Lower lobe of right lung (tissue), 2 donors: Measurements from ENCODE around the gene MTG1. TPM values are rescaled to one million over a fixed set of nuclear protein-coding genes. Genes with fewer than 3 reads are reported as not detected.

Source experiments
- ATAC-seq, 2 donors: fragments of 200-7000 bp; cut with Tn5 transposase; one replicate each; pipeline ENCODE4 v1.9.1; 2020 to 2022; ENCODE audit warnings: mild to moderate bottlenecking in 2 of 2, moderate library complexity in 2 of 2
- DNase-seq: peaks from one replicate; pipeline ENCODE4 v3.0.0-alpha.2; 2020
- H3K27ac ChIP-seq: fragments of 200-600 bp; one replicate; pipeline ENCODE4 v1.8.0; 2022
- H3K27me3 ChIP-seq: fragments of 200-600 bp; one replicate; pipeline ENCODE4 v1.8.0; 2022; ENCODE audit warnings: low read depth
- H3K36me3 ChIP-seq: fragments of 200-600 bp; one replicate; pipeline ENCODE4 v1.8.0; 2022; ENCODE audit warnings: mild to moderate bottlenecking
- H3K4me1 ChIP-seq: fragments of 200-600 bp; one replicate; pipeline ENCODE4 v1.8.0; 2022
- H3K4me3 ChIP-seq: fragments of 200-600 bp; one replicate; pipeline ENCODE4 v1.8.0; 2022; ENCODE audit warnings: mild to moderate bottlenecking
- H3K9me3 ChIP-seq: fragments of 200-600 bp; one replicate; pipeline ENCODE4 v1.8.0; 2022
- CTCF ChIP-seq: fragments of 200-600 bp; IDR thresholded peaks from one replicate; pipeline ENCODE4 v1.8.0; 2022; ENCODE audit warnings: antibody characterized with exemption, mild to moderate bottlenecking
- intact Hi-C: fragments of 100-400 bp; cut with DNase I; formaldehyde crosslinking; loops from one replicate; pipeline ENCODE4 v1.11.0; 2022
- total RNA-seq: library from RNA; stranded (reverse); fragmentation: NEBNext Ultra II Directional; extraction: Animal tissue kit (Norgen Biotek cat#: 25700); gene quantifications from one replicate; pipeline ENCODE4 v1.2.1, GENCODE V29; 2021
- donor health status: DM: no; HTN: yes; CAD: no; lungs with severe emphysema.

Gene MTG1
- total RNA-seq, 1 donor from 2014 or later, result 41.7 TPM

- DNase-seq, result no peak
- intact Hi-C loops, result no loop called here
Observed at GRCh38 chr10:133390597-133391248, 3.2 kb upstream of the MTG1 start.

GRCh38 chr10:133391249-133391635 lies 2.7 kb upstream of the MTG1 start:
- Histone ChIP-seq H3K9me3 (no peaks in the 10 kb centered on the region), H3K36me3 (peaks cover 8% of the 10 kb centered on the region), H3K4me1 (peaks cover 18% of the 10 kb centered on the region), H3K27me3 (no peaks in the 10 kb centered on the region), H3K4me3 (no peak overlapping the region), H3K27ac (no peak overlapping the region)
- ATAC-seq (no peak), DNase-seq (peak; percentile 42)
- TF ChIP-seq CTCF, result no peak
- intact Hi-C loops, result no loop called here

More at GRCh38 chr10:133390597-133391248, 3.2 kb upstream of the MTG1 start:
- no peaks in the 10 kb centered on the region for H3K27me3 ChIP-seq
- TF ChIP-seq CTCF, result no peak
- H3K9me3 ChIP-seq, result no peaks in the 10 kb centered on the region
- no peak for ATAC-seq
- H3K4me1 ChIP-seq, result peaks cover 17% of the 10 kb centered on the region
- H3K27ac ChIP-seq, result no peak overlapping the region
- no peak overlapping the region for H3K4me3 ChIP-seq
- H3K36me3 ChIP-seq, result peaks cover 2% of the 10 kb centered on the region

- intact Hi-C loops, result no loop called here
- no peak overlapping the region for H3K27ac ChIP-seq
- ATAC-seq, result no peak
- H3K4me1 ChIP-seq, result peaks cover 18% of the 10 kb centered on the region
- peak; percentile 30 for DNase-seq
- H3K9me3 ChIP-seq, result no peaks in the 10 kb centered on the region
- TF ChIP-seq CTCF, result no peak
- H3K27me3 ChIP-seq, result no peaks in the 10 kb centered on the region
- no peak overlapping the region for H3K4me3 ChIP-seq
- H3K36me3 ChIP-seq, result peaks cover 15% of the 10 kb centered on the region
Observed at GRCh38 chr10:133391761-133392518, 2.0 kb upstream of the MTG1 start.

GRCh38 chr10:133393401-133394063 lies 425 bp upstream of the MTG1 start:
- intact Hi-C loops, result no loop called here
- Histone ChIP-seq H3K36me3 (peaks cover 24% of the 10 kb centered on the region), H3K27ac (peak overlapping the region; percentile 84), H3K27me3 (no peaks in the 10 kb centered on the region), H3K9me3 (no peaks in the 10 kb centered on the region), H3K4me3 (peak overlapping the region; percentile 90), H3K4me1 (peaks cover 18% of the 10 kb centered on the region)
- peak; percentile 32 for DNase-seq
- no peak for ATAC-seq
- no peak for TF ChIP-seq CTCF

- peak overlapping the region; percentile 84 for H3K27ac ChIP-seq
- DNase-seq, result peak; percentile 45
Observed at GRCh38 chr10:133394801-133395221, 854 bp downstream of the MTG1 start.

More at GRCh38 chr10:133394801-133395221, 854 bp downstream of the MTG1 start:
- intact Hi-C loops, result no loop called here
- Histone ChIP-seq H3K27me3 (no peaks in the 10 kb centered on the region), H3K4me3 (peak overlapping the region; percentile 90), H3K36me3 (peaks cover 37% of the 10 kb centered on the region), H3K9me3 (no peaks in the 10 kb centered on the region), H3K4me1 (peaks cover 18% of the 10 kb centered on the region)
- TF ChIP-seq CTCF, result no peak
- no peak for ATAC-seq
